Heart left ventricle (tissue), 13 donors: ENCODE results near the gene LVRN.

Experiments used
- POLR2A ChIP-seq, 2 donors: fragments of 450-650 bp; IDR thresholded peaks; one replicate each; pipeline ENCODE4 v1.6.1; 2017; ENCODE audit warnings: antibody characterized with exemption in 2 of 2, mild to moderate bottlenecking in 2 of 2, moderate library complexity in 2 of 2
- TF ChIP-seq, protein P1 (sequence below), 12 donors: fragments of 200-600 bp; sonication (generic) in 4 of 12; IDR thresholded peaks; one replicate each; pipeline versions ENCODE4 v1.5.0 to v1.8.0; 2018 to 2022; ENCODE audit warnings: antibody characterized with exemption in 12 of 12, mild to moderate bottlenecking in 5 of 12
- donor health status: ischemic (EF 13 %, LVEDD 7.1; RV severe dilation, severe dysfunction).
- donor health status: DM: no; HTN: yes; CAD: no.
- donor health status: DM: no; HTN: no; CAD: no.
- donor health status: ischemic (EF 25% LVEDD 6.9; RV normal size, moderate dysfunction).
- donor health status: ischemic (EF 25% LVEDD 5.7; RV mildly dilated, moderate dysfunction).
- donor health status: ischemic (EF 35%, LVEDD 5.7; RV mildly dilated, moderate dysfunction).
- donor health status: nonischemic (EF 11% LVEDD 7.7; RV severe dilation, severe dysfunction).
- donor health status: DM: yes; HTN: yes; CAD: no.
- donor health status: PGD.
- donor health status: ischemic (EF 29% LVEDD 5.4; RV normal size, mild dysfunction).
- donor health status: nonischemic (EF 23%, LVEDD 6.1; RV moderate dilation, normal function).

DNA sequence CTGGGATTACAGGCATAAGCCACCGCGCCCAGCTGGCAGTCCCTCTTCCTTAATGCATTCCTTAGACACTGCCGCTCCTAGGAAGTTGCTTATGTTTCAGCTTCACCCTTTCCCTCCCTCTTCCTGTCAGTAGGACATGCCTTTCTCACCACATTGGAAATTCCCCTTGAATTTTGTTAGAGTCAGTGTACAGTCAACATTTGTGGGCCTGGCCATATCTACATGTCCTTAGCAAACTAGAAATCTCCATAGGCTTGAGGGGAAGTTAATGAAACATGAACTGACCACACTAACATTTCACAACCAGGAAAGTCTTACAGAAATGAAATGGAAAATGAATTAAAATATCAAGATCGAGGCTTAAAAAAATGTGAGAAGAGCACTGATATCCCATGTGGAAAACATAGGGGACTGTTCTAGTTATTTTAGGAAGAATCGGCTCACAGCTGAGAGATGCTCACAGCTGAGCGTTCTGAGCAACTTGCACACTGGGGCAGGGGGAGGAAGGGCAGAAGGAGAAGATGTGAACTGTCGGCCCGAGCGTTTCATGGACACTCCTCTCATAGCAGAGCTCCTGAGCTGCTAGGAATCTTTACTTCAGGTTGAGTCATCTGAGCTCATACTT, 21.1 kb upstream of the LVRN start:
- TF ChIP-seq, protein P1, sequence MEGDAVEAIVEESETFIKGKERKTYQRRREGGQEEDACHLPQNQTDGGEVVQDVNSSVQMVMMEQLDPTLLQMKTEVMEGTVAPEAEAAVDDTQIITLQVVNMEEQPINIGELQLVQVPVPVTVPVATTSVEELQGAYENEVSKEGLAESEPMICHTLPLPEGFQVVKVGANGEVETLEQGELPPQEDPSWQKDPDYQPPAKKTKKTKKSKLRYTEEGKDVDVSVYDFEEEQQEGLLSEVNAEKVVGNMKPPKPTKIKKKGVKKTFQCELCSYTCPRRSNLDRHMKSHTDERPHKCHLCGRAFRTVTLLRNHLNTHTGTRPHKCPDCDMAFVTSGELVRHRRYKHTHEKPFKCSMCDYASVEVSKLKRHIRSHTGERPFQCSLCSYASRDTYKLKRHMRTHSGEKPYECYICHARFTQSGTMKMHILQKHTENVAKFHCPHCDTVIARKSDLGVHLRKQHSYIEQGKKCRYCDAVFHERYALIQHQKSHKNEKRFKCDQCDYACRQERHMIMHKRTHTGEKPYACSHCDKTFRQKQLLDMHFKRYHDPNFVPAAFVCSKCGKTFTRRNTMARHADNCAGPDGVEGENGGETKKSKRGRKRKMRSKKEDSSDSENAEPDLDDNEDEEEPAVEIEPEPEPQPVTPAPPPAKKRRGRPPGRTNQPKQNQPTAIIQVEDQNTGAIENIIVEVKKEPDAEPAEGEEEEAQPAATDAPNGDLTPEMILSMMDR (IDR thresholded peaks at IDR 0.05): no peak
- no peak for TF ChIP-seq POLR2A (IDR thresholded peaks at IDR 0.05)
